22Rv1 (cell line): ENCODE results near the gene RPP25L.
A peak's percentile ranks its signal among the peaks of the same experiment; 100 is the strongest.

Experiments used
- H3K27ac ChIP-seq: fragments of 450-650 bp; 2 replicates; pipeline ENCODE4 v1.5.1; 2017
- CTCF ChIP-seq: fragments of 450-650 bp; IDR thresholded peaks from 2 replicates; pipeline ENCODE4 v1.5.1; 2017; ENCODE audit warnings: mild to moderate bottlenecking
- ZFX ChIP-seq: fragments of 450-650 bp; IDR thresholded peaks from 2 replicates; pipeline ENCODE4 v1.6.1; 2017; ENCODE audit warnings: antibody characterized with exemption, borderline replicate concordance

RPP25L gene

GRCh38 chr9:34591917-34592866 lies 19.7 kb downstream of the RPP25L start:
- peak; percentile 77 for TF ChIP-seq CTCF
- no peak for TF ChIP-seq ZFX
- peak overlapping the region; percentile 65 for H3K27ac ChIP-seq

DNA sequence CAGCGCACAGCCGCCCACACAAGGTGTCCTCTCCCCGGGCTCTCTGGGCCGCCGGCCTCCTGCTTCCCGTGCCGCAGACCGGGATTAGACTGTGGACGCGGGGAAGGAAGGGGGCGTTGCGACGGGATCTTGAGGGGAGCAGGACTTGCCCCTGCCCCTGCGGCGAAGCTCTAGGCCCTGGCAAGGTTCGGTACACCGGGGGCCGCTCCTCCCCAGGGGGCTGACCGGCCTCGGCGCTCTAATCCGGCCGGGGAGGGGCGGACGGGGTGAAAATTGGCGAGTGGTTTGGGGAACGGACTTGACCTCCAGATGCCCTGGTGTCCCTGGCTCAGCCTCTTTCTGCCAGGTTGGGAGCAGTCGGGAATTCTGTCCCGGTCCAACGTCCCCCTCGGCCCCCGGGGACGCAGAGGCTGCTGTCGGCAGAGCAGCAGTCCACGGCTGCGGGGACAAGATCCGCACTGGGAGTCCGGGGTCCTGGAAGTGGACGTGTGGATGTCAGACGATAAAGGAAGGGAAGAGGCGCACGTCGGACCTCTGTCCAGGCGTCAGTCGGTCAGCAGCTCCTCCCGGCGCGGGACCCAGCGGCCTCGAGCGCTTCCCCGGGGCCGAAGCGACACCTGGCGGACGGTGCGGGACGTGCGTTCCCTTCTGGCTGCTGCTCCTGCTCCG lies 20.5 kb downstream of the RPP25L start:
- TF ChIP-seq ZFX (no peak), CTCF (peak; percentile 99)
- H3K27ac ChIP-seq = 0 out of 2 replicates have a peak overlapping the region, but pooled peaks have one; percentile 67

DNA sequence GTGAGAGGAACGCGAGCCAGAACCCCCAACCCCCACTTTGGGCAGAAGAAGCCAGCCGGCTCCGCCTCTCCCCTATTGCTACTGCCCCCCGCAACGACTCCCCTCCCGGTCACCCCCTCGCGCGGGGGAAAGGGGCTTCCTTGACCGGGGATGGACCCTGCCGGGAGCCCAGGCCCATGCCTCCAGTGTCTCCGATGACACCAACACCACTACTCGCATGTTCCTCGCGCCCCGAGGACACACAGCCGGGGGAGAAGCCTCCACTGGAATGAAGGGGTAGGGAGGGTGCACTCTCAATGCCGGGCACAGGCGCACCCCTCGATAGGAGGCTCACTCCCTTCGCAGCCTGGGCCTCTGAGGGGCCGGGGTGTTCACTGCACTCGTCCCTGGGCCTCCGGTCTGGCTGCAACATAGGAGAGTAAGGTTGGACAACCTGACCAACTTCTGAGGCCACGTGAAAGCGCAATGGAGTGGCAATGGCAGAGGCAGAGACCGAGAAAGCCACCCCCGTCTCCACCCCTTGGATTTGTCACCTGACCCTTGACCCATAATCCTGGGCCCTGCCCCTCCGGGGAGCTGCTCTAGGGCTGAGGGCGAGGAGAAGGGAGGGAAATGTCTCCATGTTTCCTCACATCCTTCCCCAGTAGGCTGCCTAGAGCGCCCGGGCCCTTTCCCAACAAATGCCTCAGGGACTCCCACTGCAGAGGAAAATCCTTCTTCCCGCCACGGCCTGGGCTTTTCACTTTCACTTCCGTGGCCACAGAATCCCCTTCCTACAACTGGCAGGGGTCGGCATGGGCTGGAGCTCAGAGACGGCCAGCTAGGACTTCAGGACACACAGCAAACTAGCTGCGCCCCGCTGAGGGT lies 21.3 kb downstream of the RPP25L start:
- TF ChIP-seq ZFX = no peak
- no peak for TF ChIP-seq CTCF
- peak overlapping the region; percentile 67 for H3K27ac ChIP-seq

DNA sequence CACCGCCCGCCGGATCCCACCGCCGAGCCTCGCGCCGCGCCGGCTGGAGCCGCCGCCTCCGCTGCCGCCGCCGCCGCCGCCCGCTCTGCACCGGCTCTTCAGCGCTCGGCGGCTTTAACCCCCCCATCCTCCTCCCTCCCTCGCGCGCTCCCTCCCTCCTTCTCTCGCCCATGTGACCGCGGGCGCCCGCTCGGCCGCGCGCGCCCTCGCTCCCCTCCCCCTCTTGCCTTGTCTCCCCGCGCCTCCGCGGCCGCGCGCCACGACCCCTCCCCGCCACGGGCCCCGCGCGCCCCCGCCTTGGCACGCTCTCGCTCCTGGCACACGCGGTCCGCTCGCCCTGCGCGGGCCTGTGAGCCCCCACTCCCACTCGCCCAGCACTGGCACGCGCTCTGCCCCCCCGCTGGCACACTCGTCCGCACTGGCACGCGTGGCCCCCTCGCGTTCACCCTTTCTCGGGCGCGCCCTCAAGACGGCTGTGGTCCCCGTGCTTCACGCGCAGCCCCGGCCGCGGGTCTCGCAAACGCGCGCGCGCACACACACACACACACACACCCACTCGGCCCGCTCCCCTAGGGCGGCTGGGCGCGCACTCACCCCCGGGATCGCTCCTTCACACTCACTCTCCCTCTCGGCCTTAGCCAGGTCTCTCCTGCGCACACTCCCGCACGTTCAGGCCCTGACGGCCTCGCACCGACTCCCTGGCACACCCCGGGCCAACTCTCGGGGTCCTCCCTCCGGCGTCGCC lies 22.1 kb downstream of the RPP25L start, which contains the start of gene CNTFR:
Gene CNTFR, minus strand, starts transcription at position 89 of the 745 bp plus-strand sequence. CDS start 20,743 bp downstream, outside the sequence.
- peak within 1 kb of the TSS; percentile 67 for H3K27ac ChIP-seq
- TF ChIP-seq CTCF (no peak), ZFX (no peak)

DNA sequence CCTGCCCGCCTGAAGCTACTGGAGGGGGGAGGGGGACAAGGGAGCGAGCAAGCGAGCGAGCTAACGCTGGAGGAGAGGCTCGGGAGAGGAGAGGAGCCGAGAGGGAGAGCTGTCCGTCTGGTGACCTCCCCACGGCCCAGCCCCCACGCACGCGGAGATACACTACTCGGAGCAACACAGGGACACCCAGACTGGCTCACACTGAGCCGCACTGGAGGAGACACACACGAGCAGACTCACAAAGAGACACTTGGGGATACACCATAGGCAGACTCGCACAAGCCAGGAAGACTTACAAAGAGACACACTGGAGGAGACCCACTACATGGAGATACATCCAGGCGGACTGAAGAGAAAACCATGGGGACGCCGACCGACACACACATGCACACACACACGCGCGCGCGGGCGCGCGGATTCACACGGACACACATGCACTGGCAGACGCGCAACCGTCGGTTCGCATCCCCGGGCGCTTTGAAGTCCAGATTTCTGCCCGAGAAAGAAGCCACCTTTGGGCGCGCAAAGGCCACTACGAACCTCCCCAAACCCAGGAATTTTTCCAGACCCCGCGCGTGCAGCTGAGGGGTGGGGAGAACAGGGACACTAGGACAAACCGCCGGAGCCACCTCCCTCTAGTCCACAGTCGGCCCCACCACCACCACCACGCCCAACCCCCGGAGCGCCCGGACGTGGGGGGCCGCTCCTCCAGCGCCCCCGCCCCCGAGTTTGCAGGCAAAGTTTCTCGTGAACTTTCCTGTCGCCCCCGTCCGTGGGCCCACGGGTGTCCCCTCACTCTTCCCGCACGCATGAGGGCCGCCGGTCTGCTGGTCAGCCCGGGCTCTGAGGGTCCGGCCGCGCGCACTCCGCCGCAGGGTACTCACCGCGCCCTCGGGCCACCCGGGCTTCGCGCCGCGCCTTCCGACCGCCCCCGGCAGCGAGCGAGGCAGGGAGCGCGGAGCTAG lies 22.9 kb downstream of the RPP25L start:
- peak overlapping the region; percentile 67 for H3K27ac ChIP-seq
- TF ChIP-seq ZFX (no peak), CTCF (no peak)
